HG03159 (cell line): ENCODE results near the gene H19.

Source experiments
- ATAC-seq: cut with Tn5 transposase; IDR thresholded peaks from one replicate; pipeline ENCODE4 v1.9.1; 2021; ENCODE audit warnings: mild to moderate bottlenecking, moderate library complexity; ENCODE audit not compliant: unreplicated experiment

Gene H19

GRCh38 chr11:1997755-1998154 lies at the start of gene H19:
Gene H19, minus strand, starts transcription at chr11:1997842.
- no peak for ATAC-seq

DNA sequence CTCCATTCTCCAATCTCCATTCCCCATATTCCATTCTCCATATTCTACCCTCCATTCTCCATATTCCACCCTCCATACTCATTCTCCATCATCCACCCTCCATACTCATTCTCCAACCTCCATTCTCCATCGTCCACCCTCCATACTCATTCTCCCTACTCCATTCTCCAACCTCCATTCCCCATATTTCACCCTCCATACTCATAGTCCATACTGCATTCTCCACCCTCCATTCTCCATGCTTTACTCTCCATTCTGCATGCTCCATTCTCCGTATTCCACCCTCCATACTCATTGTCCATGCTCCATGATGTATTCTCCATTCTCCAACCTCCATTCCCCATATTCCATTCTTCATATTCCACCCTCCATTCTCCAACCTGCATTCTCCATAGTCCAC lies 44.3 kb upstream of the H19 start:
- no peak for ATAC-seq

GRCh38 chr11:2041153-2041552 lies 43.5 kb upstream of the H19 start:
- ATAC-seq, result no peak

- no peak for ATAC-seq
These were observed 41.6 kb upstream of the H19 start for GRCh38 chr11:2039198-2039759.

- no peak for ATAC-seq
These were observed 39.3 kb upstream of the H19 start for GRCh38 chr11:2036863-2037486.

DNA sequence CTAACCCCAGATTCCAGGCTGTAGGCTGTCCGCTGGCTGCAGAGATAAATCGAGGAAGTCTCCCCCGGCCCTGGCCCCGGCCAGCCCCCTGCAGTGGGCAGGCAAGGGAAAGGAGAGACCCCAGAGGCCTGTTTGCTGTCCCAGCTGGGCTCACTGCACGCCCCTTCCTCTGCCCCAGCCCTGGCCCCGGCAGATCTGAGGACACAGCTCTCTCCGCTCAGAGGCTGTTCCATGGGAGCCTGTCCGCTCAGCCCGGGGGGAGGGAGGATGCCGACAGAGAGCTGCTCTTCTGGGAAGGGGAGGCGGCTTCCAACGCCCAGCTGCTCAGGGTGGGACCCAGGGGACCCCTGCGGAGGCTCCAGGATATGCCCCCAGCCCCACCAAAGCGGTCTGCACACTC lies 37.7 kb upstream of the H19 start:
- no peak for ATAC-seq

GRCh38 chr11:2031058-2031457 lies 33.4 kb upstream of the H19 start:
- ATAC-seq, result no peak

DNA sequence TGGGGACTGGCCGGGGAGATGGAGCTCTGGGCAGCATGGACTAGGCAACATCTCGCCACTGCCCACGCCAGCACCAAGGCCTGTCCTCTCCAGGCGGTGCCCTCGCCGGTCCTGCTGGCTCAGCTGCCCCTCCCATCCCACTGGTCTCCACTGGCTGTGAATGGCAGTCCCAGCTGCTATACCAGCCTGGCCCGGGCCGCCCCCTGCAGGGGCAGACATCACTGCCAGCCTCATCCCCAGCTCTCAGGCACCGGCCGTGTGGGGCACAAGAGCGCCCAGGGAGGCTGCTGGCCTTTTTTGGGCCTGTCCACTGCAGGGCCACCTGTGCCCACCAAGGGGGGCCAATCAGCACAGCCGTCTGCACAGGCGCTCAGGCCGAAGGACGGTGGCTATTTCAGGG lies 30.1 kb upstream of the H19 start:
- no peak for ATAC-seq

GRCh38 chr11:2015025-2015424 lies 17.4 kb upstream of the H19 start:
- no peak for ATAC-seq

DNA sequence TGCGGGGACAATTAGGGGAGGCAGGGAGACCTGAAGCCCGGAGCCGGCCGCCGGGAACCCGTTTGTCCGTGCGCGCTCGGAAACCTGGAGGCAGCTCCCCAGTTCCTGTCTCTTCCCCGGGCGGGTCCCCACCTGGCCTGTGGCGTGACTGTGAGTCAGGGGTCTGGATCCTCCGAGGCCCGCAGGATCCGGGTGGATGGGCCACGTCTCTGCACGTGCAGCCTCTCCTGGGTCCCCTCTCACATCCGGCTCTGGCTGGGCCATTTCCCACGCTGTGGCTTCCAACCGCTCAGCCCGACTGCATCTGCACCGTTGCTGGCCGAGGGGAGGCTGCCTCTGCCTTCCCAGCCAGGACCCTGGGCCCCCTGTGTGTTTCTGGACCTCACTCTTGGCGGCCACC lies 14.8 kb upstream of the H19 start:
- ATAC-seq, result no peak

DNA sequence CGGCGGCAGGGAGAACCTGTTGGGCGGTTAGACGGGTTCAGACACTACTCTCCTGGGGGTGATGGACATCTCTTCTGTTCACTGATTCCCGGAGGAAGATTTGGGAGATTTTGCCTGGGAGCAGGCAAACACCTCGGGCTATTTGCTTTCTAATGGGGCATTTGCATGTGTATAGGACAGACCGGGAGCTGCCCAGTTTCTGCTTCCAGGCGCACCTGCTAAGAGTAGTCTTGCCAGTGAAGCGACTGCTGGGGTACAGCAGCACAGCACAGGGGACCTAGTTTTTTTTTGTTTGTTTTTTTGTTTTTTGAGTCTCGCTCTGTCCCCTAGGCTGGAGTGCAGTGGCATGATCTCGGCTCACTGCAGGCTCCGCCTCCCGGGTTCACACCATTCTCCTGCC lies 6.8 kb upstream of the H19 start:
- no peak for ATAC-seq

GRCh38 chr11:2002807-2003206 lies 5.2 kb upstream of the H19 start:
- ATAC-seq, result no peak

- ATAC-seq, result no peak
These were observed 4.6 kb upstream of the H19 start for GRCh38 chr11:2002042-2002776.

DNA sequence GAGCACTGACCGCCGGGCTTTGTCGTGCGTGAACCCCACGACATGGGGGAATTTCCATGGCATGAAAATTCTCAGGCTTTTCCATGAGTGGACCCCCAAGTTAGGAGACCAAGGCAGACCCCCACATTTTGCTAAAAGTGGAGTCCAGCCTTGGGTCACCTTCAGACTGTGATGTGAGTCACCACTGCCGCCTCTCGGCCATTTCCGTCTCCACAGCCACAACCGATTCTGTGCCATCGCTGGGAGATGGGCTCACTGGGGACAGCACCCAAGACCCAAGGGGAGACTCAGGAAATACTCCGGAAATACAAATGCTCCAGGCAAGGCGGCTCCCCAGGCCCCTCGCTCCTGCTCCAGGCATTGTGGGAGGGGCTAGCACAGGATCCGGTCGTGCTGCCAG lies 1.2 kb upstream of the H19 start:
- no peak for ATAC-seq

GRCh38 chr11:1998290-1998689 lies 648 bp upstream of the H19 start:
- no peak for ATAC-seq

- ATAC-seq, result no peak
These were observed 3.5 kb downstream of the H19 start for GRCh38 chr11:1994121-1994520.

DNA sequence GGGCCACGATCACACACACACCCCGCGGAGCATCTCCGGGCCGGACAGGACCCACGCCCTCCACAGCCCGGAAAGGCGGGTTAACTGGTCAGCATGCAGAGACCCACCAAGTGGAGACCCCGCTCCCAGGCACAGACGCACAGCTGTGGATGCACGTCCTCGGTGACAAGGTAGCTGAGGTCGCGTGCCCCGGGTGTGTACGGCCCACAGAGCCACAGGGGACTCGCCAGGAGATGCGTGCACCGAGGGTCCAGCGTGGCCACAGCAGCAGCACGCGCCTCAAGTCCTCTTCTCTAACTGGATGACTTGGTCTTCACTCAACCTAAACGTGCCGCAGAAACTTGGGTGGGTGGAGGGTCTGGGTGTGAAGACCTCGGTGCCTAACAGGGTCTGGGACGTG lies 5.5 kb downstream of the H19 start:
- no peak for ATAC-seq

DNA sequence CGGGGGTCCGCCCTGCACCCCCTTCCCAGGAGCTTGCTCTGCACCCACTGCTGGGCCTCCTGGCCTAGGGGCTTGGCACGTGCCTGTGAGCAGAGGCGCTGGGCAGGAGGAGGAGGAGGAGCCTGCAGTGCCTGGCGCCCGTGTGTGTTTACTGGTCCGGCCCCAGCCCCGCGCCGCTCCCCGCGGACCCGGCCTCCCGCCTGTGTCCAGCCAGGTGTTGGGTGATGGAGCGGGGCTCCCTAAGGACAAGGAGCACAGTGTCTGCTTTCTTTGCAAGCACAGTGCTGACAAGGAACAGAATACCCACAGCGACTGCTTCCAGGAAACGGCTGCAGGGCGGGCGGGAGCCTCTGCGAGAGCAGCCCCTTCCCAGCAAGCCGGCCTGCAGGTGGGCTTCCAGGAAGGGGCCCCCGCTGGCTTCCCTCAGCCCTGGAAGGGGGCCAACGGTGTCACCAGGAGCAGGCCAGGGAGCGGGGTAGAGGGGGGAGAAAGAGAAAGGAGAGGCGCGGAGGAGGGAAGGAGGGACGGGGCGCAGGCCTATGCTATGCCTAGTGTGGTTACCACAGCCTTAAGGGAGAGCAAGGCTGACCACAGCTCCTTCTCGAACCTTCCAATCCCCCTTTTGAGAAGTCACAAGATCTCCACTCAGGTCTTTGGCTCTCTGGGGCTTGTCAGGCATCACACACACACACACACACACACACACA lies 6.6 kb downstream of the H19 start:
- ATAC-seq, result no peak

GRCh38 chr11:1989953-1990352 lies 7.7 kb downstream of the H19 start:
- no peak for ATAC-seq

DNA sequence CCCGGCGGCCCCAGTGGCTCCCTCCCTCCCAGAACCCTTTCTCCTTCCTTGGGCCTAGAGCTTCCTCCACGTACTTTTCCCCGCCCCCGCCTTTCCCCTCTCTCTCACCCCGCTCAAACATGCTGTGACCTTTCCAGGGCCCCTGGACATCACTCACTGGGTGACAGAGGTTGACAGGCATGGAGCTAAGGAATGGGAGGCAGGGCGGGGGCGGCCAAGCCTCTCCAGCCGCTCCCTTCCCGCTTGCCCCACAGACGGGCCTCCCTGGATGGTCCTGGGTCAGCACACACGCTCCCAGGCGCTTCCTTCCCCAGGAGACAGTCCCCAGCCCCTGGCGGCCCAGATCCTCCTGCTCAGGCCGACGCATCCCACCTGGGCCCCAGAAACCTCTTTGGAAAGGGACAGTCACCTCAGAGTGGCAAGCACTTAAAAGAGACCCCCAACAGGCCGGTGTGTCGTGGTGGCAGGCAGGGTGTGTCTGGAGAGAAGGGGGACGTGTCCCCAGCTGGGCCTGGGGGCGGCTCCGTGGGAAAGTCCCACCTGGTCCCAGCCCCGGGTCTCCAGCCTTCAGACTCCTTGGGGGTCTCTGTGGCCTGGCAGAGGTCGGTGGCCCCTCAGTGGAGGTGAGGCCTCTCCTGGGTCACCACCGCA lies 8.8 kb downstream of the H19 start:
- ATAC-seq, result no peak

GRCh38 chr11:1988174-1988573 lies 9.5 kb downstream of the H19 start:
- ATAC-seq, result no peak
